ENCODE results near the gene CCDC196.
A peak's percentile ranks its signal among the peaks of the same experiment; 100 is the strongest.

Gene CCDC196

GRCh38 chr14:66539034-66539433 is 52.9 kb downstream of the CCDC196 start:
- POLR2A ChIA-PET, result no interaction called here
- Histone ChIP-seq H3K27ac (ENCODE audit: extremely low read depth, low read depth, low read length) (no peak overlapping the region), H3K4me3 (ENCODE audit: low read depth, low read length) (no peak overlapping the region), H3K9me3 (ENCODE audit: control insufficient read depth, insufficient read depth, low read depth, low read length) (no peaks in the 10 kb centered on the region; the same call in 1 of the 2 replicates), H3K4me1 (ENCODE audit: control insufficient read depth, insufficient read depth, low read length) (0 out of 2 replicates have a peak, but pooled peaks cover 3% of the 10 kb centered on the region), H3K36me3 (ENCODE audit: control insufficient read depth in 2 of 2, insufficient read depth in 1 of 2, low read length in 2 of 2) (no peaks in the 10 kb centered on the region)
- no peak for TF ChIP-seq ZNF677 (tag by site-specific recombination; IDR thresholded peaks at IDR 0.05)
- no peak for TF ChIP-seq ZNF214 (tag by site-specific recombination; IDR thresholded peaks at IDR 0.05; ENCODE audit: borderline replicate concordance)
- TF ChIP-seq PRDM1 (tag by site-specific recombination; IDR thresholded peaks at IDR 0.05), result no peak
- CTCF ChIA-PET, result interaction anchor here (0.7 kb wide), 1 partner anchor 835 kb away, joined by 3 read pairs; no protein-coding TSS in a partner anchor

GRCh38 chr14:66540038-66540437 is 53.9 kb downstream of the CCDC196 start:
- Histone ChIP-seq H3K27ac (ENCODE audit: extremely low read depth, low read depth, low read length) (no peak overlapping the region), H3K4me3 (ENCODE audit: low read depth, low read length) (no peak overlapping the region), H3K4me1 (ENCODE audit: control insufficient read depth, insufficient read depth, low read length) (0 out of 2 replicates have a peak, but pooled peaks cover 3% of the 10 kb centered on the region), H3K9me3 (ENCODE audit: control insufficient read depth, insufficient read depth, low read depth, low read length) (no peaks in the 10 kb centered on the region; the same call in 1 of the 2 replicates), H3K36me3 (ENCODE audit: control insufficient read depth in 2 of 2, insufficient read depth in 1 of 2, low read length in 2 of 2) (no peaks in the 10 kb centered on the region)
- ChIA-PET POLR2A (no interaction called here), CTCF (interaction anchor here (0.6 kb wide), 1 partner anchor 1778 kb away, joined by 3 read pairs; no protein-coding TSS in a partner anchor)
- TF ChIP-seq ZNF654 (tag by site-specific recombination; IDR thresholded peaks at IDR 0.05; ENCODE audit: low read depth), result no peak
- TF ChIP-seq ZNF221 (tag by site-specific recombination; IDR thresholded peaks at IDR 0.05; ENCODE audit: borderline replicate concordance), result no peak
- no peak for TF ChIP-seq ZNF658 (tag by site-specific recombination; IDR thresholded peaks at IDR 0.05)
- TF ChIP-seq SP7 (tag by site-specific recombination; IDR thresholded peaks at IDR 0.05), result no peak

- CTCF ChIA-PET, result no interaction called here
- POLR2A ChIA-PET, result no interaction called here
- TF ChIP-seq AEBP2 (tag by site-specific recombination; IDR thresholded peaks at IDR 0.05; ENCODE audit: borderline replicate concordance) (no peak), REST (tag by site-specific recombination; IDR thresholded peaks at IDR 0.05) (peak; percentile 80), ZNF692 (tag by site-specific recombination; IDR thresholded peaks at IDR 0.05) (no peak)
- H3K27ac ChIP-seq (ENCODE audit: extremely low read depth, low read depth, low read length), result no peak overlapping the region
- H3K9me3 ChIP-seq (ENCODE audit: control insufficient read depth, insufficient read depth, low read depth, low read length), result no peaks in the 10 kb centered on the region; the same call in 1 of the 2 replicates
- no peaks in the 10 kb centered on the region for H3K36me3 ChIP-seq (ENCODE audit: control insufficient read depth in 2 of 2, insufficient read depth in 1 of 2, low read length in 2 of 2)
- no peak overlapping the region for H3K4me3 ChIP-seq (ENCODE audit: low read depth, low read length)
- H3K4me1 ChIP-seq (ENCODE audit: control insufficient read depth, insufficient read depth, low read length), result 0 out of 2 replicates have a peak, but pooled peaks cover 3% of the 10 kb centered on the region
These were observed 55.5 kb downstream of the CCDC196 start for GRCh38 chr14:66541627-66542026.

GRCh38 chr14:66543996-66544395 is 57.8 kb downstream of the CCDC196 start:
- 0 out of 2 replicates have a peak, but pooled peaks cover under 1% of the 10 kb centered on the region for H3K4me1 ChIP-seq (ENCODE audit: control insufficient read depth, insufficient read depth, low read length)
- ChIA-PET CTCF (no interaction called here), POLR2A (no interaction called here)
- H3K27ac ChIP-seq (ENCODE audit: extremely low read depth, low read depth, low read length), result no peak overlapping the region
- H3K36me3 ChIP-seq (ENCODE audit: control insufficient read depth in 2 of 2, insufficient read depth in 1 of 2, low read length in 2 of 2), result no peaks in the 10 kb centered on the region
- no peaks in the 10 kb centered on the region; the same call in 1 of the 2 replicates for H3K9me3 ChIP-seq (ENCODE audit: control insufficient read depth, insufficient read depth, low read depth, low read length)
- H3K4me3 ChIP-seq (ENCODE audit: low read depth, low read length), result no peak overlapping the region
- TF ChIP-seq ZNF658 (tag by site-specific recombination; IDR thresholded peaks at IDR 0.05) (no peak), PRDM4 (tag by site-specific recombination; IDR thresholded peaks at IDR 0.05) (no peak), ZBTB20 (tag by site-specific recombination; IDR thresholded peaks at IDR 0.05) (no peak), ZNF48 (tag by site-specific recombination; IDR thresholded peaks at IDR 0.05) (no peak), ZNF157 (tag by site-specific recombination; IDR thresholded peaks at IDR 0.05) (no peak), ZNF398 (tag by site-specific recombination; IDR thresholded peaks at IDR 0.05) (no peak)
